GM21723 (cell line): ENCODE results near the gene EPHB6.
A peak's percentile ranks its signal among the peaks of the same experiment; 100 is the strongest.

Experiments
- ATAC-seq: cut with Tn5 transposase; IDR thresholded peaks from one replicate; pipeline ENCODE4 v1.9.1; 2021; ENCODE audit warnings: mild to moderate bottlenecking, moderate library complexity; ENCODE audit not compliant: unreplicated experiment

The EPHB6 gene

GRCh38 chr7:142854372-142855113 lies at the start of gene EPHB6:
Gene EPHB6, plus strand, starts transcription at chr7:142855076. Its CDS starts 8,152 bp downstream, at chr7:142863228.
- peak; percentile 61 for ATAC-seq

- no peak for ATAC-seq
Measured at GRCh38 chr7:142805350-142806021, 49.4 kb upstream of the EPHB6 start.

- no peak for ATAC-seq
Measured at GRCh38 chr7:142806022-142806356, 48.9 kb upstream of the EPHB6 start.

GRCh38 chr7:142806957-142807356 lies 47.9 kb upstream of the EPHB6 start:
- no peak for ATAC-seq

GRCh38 chr7:142807855-142808460 lies 46.9 kb upstream of the EPHB6 start:
- ATAC-seq = peak; percentile 12

GRCh38 chr7:142808461-142808801 lies 46.4 kb upstream of the EPHB6 start:
- ATAC-seq = peak; percentile 35

- ATAC-seq = peak; percentile 87
Measured at GRCh38 chr7:142808802-142809583, 45.9 kb upstream of the EPHB6 start.

GRCh38 chr7:142809671-142810070 lies 45.2 kb upstream of the EPHB6 start:
- ATAC-seq = no peak

GRCh38 chr7:142811154-142811737 lies 43.6 kb upstream of the EPHB6 start:
- no peak for ATAC-seq

GRCh38 chr7:142812437-142813215 lies 42.2 kb upstream of the EPHB6 start:
- ATAC-seq = no peak

- ATAC-seq = no peak
Measured at GRCh38 chr7:142813226-142813625, 41.6 kb upstream of the EPHB6 start.

- no peak for ATAC-seq
Measured at GRCh38 chr7:142813699-142814098, 41.2 kb upstream of the EPHB6 start.

GRCh38 chr7:142814451-142814850 lies 40.4 kb upstream of the EPHB6 start:
- no peak for ATAC-seq

GRCh38 chr7:142815134-142815533 lies 39.7 kb upstream of the EPHB6 start:
- ATAC-seq = no peak

GRCh38 chr7:142817506-142817905 lies 37.4 kb upstream of the EPHB6 start:
- ATAC-seq = no peak

- ATAC-seq = no peak
Measured at GRCh38 chr7:142819530-142819929, 35.3 kb upstream of the EPHB6 start.

- no peak for ATAC-seq
Measured at GRCh38 chr7:142822714-142823113, 32.2 kb upstream of the EPHB6 start.

- ATAC-seq = no peak
Measured at GRCh38 chr7:142827951-142828500, 26.9 kb upstream of the EPHB6 start.

- no peak for ATAC-seq
Measured at GRCh38 chr7:142832417-142832816, 22.5 kb upstream of the EPHB6 start.
